ENCODE results near the gene NOXA1.
"Not testable (repeated sequence)": the region's sequence is repeated elsewhere in the genome, so short reads cannot be mapped to it uniquely, and the experiment has no call there.

Gene NOXA1

DNA sequence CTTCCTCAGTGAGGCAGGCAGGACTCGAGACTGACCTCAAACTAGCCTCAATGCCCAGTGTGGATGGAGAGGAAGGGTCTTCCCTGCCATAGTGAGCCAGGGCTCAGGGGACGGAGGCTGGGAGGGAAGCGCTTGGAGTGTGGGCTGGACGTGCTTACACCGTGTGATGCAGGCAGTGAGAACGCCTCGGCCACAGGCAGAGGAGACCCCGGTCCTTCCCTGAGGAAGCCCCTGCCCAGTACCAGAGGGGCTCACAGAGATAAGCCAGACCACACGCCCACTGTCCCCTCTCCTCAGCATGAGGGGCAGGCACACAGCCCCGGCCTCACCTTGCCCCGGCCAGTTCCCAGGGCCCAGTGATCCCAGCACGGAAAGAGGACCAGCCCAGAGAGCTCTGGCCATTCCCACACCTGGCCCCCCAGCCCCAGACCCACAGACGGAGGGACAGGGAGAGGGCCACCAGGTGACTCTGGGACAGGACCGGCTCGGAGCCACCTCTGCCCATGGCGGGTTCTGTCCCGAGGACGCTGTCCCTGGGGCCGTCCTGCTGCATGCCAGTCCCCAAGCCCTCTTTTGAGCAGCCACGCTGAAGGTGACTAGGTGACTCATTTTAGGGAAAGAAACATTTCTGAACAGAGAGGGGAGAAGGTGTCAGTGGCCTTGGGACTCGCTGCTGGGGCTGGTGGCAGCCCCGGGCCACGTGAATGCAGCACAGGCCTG is 42.0 kb downstream of the NOXA1 start:
- DNase-seq (ENCODE audit: low spot score), result no peak

GRCh38 chr9:137465720-137466388 is 42.7 kb downstream of the NOXA1 start:
- DNase-seq (ENCODE audit: low spot score), result no peak

DNA sequence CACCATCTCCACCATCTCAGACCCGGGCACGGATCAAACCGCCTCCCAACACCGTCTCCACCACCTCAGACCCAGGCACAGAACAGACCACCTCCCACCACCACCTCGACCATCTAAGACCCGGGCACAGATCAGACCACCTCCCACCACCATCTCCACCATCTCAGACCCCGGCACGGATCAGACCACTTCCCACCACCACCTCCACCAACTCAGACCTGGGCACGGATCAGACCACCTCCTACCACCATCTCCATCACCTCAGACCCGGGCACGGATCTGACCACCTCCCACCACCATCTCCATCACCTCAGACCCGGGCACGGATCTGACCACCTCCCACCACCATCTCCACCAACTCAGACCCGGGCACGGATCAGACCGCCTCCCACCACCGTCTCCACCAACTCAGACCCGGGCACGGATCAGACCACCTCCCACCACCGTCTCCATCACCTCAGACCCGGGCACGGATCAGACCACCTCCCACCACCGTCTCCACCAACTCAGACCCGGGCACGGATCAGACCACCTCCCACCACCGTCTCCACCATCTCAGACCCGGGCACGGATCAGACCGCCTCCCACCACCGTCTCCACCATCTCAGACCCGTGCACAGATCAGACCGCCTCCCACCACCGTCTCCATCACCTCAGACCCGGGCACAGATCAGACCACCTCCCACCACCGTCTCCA is 43.3 kb downstream of the NOXA1 start:
- DNase-seq (ENCODE audit: low spot score), result not testable (repeated sequence)

DNA sequence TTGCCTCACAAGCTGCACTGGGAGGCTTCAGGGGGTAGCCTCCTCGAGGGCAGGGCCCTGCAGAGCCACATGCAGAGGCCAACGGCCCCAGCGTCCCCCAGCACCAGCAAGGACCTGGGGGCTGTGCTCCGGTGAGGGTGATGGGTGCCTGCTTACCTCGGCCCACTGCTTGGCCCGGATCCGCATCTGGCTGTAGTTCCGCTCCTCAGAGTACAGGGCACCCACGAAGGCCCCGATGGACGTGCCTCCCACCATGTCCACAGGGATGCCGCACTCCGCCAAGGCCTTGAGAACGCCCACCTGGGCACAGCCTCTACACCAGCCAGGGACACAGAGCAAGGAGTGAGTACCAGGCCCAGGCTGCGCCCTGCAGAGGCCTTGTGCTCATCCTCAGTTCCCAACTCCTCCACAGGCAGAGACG is 44.0 kb downstream of the NOXA1 start:
- no peak for DNase-seq (ENCODE audit: low spot score)

DNA sequence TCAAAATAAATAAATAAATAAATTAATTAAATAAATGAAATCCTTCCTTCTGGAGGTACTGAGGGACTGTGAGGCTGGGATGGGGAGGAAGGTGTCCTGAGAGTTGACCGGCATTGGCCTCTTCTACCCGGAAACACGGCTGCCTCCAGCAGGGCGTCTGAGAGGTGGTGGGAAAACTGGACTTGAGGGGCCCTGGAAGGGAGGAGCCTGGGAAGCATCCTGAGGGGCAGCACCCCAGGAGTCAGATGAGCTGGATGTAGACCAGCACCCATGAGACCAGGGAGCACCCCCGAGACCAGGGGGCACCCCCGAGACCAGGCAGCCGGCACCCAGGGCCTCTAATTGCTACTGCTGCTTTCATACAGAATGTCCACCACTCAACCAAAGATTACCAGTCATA is 44.7 kb downstream of the NOXA1 start:
- DNase-seq (ENCODE audit: low spot score), result no peak

- no peak for DNase-seq (ENCODE audit: low spot score)
Observed at GRCh38 chr9:137470785-137471184, 47.6 kb downstream of the NOXA1 start.

DNA sequence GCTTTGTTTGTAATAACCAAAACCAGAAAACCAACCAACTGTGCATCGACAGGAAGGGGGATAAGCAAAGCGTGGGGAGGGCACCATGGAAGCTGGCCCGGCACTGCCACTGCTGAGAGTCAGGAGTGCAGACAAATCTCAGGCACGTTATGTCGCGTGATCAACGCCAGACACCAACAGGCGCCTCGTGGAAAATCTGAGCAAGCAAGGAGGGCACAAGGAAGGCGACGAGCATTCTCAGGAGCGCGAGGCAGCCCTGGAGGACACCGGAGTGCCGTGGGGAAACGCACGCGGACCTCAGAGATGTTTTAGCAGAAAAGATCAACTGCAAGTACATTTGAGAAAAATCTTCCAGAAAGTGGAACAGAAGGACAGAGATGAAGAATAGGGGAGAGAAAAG is 51.1 kb downstream of the NOXA1 start:
- no peak for DNase-seq (ENCODE audit: low spot score)

GRCh38 chr9:137475666-137476065 is 52.5 kb downstream of the NOXA1 start:
- DNase-seq (ENCODE audit: low spot score), result no peak

GRCh38 chr9:137476856-137477255 is 53.7 kb downstream of the NOXA1 start:
- DNase-seq (ENCODE audit: low spot score), result no peak

DNA sequence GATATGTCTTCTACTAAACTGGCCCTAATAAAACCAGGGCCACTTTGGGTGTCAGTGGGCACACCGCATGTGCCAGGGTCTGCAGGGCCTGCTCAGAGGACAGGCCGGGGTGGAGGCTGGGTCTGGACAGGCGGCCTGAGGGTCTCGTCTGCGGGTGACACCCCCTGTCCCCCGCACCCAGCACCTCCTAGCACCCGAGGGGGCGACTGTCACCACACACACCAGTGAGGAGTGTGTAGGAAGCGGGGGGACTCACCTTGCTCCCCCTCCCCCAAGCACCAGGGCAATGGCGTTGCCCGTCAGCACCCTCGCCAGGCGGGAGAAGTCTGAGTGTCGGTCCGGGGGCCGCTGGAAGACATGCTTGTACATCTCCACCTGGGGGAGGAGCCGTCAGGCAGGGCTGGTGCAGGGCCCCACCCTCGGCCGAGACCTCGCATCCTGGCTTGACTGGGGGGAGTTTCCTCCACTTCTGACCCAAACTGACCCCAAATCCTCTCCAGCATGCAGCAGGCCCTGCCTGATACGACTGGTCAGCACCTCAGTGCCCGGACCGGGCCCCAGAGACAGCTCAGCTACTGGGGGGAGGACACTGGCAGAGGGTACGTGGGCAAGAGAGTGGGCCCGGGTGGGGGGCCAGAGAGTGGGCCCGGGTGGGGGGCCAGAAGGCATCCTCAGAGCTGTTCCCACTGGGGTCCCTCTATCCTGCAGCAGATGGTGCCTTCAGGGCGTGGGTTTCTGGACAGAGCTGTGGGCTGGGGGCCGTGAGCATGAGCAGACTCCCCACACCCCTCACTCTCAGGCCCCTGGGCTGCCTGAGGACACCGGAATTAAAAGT is 54.8 kb downstream of the NOXA1 start:
- DNase-seq (ENCODE audit: low spot score), result no peak

DNA sequence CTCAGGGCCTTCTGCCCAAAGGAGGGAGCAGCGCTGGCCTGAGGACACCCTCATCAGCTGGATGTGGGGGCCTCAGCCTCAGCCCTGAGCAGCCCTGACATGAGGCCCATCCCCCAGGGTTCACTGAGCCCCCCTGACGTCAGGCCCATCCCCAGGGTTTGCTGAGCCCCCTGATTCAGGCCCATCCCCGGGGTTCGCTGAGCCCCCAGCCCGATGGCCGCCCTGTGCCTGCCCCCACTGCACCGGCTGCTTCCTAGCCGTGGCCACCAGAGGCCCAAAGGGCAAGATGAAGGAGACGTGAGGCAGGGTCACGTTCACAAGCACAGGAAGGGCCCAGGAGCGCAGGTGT is 55.4 kb downstream of the NOXA1 start:
- no peak for DNase-seq (ENCODE audit: low spot score)

DNA sequence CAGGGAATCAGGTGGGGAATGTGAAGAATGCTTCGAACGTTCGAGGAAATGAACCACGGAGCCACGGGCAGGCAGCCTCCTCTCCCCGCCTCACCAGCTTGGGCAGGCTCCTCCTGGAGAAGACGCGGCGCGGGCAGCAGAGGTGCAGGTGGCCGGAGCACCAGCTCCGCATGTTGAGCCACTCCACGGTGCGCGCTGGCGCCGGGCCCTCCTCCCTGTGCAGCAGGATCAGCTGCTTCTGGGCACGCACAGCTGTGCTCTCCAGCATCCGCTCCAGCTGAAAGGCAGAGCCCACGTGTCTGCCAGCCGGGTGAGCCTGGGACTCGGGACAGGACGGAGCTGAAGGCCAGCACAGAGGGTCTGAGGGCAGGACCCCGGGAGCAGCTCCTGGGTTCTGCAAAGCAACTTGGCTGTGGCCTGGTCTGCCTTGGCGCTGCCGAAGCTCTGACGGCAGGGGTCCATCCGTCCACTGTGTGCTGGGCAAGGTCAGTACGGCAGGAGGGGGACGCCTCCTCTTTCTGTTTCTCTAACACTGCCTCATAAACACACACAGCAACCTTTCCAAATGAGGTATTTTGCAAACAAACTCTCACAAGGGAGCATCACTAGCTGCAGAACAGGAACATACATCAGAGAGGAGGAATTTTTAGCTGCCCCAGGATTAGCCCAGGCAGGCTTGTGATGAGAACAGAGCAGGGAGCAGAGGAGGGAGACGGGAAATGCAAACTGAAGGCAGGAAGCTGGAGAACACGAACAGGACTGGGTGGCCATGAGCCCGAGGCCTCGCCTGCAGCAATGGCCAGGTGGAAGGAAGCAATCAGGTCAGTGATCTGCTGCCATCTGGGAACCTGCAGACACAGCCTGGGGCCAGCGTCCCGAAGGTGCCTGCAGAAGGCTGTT is 56.0 kb downstream of the NOXA1 start:
- no peak for DNase-seq (ENCODE audit: low spot score)

DNA sequence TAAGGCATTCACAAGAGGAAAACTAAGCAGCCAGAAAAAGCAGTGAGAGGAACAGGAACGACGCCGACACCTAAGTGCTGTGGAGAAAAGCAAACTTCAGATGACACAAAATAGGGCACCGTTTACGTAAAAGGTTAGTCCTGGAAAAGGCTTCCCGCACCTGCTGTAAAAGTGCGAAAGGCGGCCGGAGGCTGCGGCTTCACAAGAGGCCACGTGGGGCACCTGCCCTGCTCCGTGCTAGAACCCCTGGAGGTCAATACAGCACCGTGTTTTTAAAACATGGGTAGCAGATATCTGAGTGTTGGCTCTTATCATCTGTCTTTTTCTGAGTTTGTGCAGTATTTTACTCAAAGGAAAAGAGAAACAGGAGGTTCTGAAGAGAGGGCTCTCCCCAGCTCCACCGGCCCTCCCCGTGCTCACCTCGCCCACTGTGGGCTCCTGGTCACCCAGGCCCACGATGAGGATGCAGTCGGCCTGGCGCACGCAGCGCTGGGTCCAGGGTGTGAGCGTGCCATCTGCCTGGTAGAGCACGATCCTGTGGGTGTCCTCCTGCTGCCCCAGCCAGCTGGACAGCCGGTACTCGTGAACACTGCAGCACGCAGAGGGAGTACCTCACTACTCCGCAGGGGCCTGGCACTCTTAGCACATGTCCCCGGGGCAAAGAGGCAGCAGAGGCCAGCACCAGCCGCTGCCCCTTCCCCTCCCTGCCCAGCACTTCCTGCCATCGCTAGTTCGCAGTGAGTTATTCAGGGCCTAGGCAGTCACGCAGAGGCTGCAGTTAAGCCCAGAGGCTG is 56.9 kb downstream of the NOXA1 start:
- DNase-seq (ENCODE audit: low spot score), result no peak

- no peak for DNase-seq (ENCODE audit: low spot score)
Observed at GRCh38 chr9:137480686-137481683, 57.8 kb downstream of the NOXA1 start.

GRCh38 chr9:137482094-137482781 is 59.0 kb downstream of the NOXA1 start:
- DNase-seq (ENCODE audit: low spot score), result no peak

All from HuH-7 (cell line).